GM19099 (cell line): ENCODE results near the gene INVS.

Experiments
- POLR2A ChIP-seq: IDR thresholded peaks from 3 replicates; pipeline ENCODE4 v1.6.1; 2011; ENCODE audit warnings: low read depth; ENCODE audit not compliant: insufficient read length; ENCODE audit errors: extremely low read depth

INVS gene

DNA sequence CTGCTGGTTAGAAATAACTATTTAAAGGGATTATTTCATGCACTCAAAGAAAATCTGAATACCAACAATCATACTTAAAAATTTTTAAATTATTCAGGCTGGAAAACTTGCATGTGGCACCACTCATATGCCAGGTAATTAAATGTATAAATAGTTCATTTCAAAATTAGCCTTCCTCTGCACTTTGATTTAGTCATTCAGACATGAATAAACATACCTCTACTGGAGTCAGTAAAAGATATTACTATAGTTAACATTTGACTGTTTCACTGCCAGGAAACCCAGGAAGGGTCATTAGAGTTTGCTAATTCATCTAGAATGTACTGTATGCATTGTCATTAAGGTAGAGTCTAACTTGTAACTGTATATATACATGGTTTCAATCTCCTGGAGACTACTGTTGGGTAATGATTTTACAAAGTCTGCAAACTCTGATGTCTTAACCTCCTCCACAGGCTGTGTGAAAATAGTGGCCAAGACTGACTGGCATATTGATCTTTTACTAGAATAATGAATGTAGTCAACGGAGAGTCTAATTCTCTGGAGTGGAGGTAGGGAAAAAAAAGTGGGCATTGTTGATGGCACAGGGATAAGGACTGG is 210.0 kb downstream of the INVS start:
- TF ChIP-seq POLR2A = no peak

DNA sequence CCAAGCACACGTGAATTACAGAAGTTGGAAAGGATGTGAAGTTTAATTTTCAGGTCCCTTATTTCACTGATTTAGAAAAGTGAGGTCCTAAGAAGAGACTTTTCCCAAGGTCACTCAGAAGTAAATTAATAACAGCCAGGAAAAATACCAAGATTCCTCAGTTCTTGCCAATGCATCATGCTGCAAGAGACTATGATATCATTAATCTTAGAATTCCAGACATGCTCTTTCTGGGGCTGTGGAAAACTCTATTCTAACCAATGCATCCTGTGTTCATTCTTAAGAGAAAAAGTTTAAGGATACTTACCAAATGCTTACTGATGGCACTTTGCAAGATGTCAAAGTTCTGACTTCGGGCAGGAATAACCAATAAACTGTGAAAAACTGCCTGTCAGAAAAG is 210.9 kb downstream of the INVS start:
- TF ChIP-seq POLR2A = no peak

DNA sequence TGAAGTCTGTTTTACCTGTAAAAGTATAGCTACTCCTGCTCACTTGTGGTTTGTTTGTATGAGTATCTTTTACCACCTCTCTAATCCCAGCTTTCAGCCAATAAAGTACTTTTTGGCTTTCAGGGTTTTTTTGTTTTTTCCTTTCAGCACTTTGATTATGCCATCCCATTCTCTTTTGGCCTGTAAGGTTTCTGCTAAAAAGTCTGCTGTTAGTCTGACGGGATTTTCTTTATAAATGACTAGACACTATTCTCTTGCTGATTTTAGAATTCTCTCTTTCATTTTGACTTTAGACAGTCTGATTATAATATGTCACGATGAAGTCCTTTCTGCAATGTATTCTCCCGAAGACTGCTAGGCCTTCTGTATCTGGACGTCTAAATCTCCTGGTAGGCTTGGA is 216.5 kb downstream of the INVS start:
- no peak for TF ChIP-seq POLR2A

DNA sequence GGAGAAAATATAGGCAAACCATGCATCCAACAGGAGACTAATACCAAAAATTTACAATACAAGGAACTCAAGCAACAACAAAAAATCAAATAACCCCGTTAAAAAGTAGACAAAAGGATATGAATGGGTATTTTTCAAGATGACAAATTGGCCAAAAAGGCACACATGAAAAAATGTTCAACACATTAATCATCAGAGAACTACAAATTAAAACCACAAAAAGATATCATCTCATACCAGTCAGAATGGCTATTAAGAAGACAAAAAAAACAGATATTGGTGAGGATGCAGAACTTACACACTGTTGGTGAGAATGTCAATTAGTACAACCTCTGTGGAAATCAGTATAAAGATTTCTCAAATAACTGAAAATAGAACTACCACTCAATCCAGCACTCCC is 218.7 kb downstream of the INVS start:
- no peak for TF ChIP-seq POLR2A

DNA sequence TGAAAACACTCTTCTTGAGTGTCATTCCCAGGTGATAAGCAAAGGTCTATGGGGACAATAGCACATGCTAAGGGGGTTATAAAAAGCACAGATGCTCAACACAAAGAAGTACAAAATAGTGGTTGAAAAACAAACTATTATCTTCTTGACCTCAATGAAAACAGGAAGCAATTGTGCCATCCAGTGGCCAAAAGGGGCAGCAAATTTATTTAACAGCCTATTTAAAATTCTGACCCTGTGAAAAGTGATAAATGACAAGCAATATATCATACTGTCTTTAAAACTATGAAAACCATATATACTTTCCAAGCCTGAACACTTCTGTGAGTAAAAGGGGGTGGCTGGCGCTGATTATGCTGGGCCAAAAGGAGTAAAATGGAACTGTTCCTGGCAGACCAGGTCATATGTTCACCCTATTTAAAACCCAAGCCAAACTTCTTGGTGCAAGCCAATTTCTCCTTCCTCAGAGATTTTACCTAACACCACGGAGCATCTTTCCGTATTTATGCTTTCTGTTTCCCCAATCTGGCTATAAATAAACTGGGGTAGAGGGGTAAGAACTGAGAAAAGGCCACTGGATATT is 224.0 kb downstream of the INVS start:
- TF ChIP-seq POLR2A = no peak

DNA sequence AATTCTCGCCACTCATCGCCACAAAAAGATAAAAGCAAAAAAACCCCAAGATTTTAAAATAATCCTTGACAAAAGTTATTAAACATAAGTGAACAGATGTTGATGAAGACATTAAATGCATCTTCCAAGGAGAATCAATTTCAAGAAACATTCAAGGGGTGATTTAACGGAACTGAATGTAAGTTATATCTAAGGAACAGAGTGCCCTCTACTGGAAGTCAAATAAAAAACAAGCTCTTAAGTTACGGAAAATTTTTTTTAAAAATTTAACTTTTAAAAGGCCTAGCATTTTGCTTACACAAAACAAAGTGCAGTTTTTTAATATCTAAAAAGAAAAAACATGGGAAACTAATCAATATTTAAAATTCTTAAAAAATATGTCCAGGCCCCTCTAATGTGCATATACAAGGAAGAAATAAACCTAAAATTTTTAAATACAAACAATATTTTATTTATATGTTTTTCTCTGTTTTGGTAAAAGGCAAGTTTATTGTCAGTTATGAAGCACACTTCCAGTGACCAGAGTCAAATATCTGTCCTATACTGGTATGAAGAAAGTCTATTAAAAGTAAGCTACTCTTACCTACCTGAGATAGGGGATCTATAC is 225.7 kb downstream of the INVS start:
- TF ChIP-seq POLR2A = no peak

DNA sequence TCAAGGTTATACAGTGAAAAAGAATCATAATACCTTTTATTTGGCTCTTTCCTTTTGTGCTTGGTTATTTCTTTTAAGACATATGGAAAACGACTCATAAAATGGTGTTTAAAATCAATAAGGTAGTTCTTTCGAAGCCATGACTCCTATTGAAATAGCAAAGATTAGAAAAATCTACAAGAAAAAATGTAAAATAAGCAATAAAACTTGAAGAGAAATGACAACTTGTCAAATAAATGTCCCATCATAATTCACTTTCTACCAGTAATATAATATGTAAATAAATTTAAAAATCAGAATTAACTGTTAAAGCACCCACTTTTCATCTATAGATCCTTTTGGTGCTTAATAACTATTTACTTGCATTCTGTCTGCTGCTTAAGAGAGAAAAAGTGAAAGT is 241.2 kb downstream of the INVS start:
- no peak for TF ChIP-seq POLR2A

DNA sequence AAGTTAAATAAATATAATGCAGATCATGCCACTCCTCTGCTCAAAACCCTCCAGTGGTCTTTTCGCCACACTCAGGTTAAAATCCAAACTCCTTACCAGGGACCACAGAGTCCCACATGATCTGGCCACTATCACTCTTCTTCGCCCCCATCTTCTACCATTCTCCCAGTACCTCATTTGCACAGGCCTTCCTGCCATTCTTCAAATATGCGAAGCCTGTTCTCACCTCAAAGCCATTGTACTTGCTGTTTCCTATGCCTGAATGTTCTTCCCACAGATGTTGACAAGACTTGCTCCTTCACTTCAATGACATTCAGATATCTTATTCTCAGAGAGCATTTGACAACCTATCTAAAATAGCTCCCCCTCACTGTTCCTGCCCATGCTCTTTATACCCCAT is 242.8 kb downstream of the INVS start:
- no peak for TF ChIP-seq POLR2A

DNA sequence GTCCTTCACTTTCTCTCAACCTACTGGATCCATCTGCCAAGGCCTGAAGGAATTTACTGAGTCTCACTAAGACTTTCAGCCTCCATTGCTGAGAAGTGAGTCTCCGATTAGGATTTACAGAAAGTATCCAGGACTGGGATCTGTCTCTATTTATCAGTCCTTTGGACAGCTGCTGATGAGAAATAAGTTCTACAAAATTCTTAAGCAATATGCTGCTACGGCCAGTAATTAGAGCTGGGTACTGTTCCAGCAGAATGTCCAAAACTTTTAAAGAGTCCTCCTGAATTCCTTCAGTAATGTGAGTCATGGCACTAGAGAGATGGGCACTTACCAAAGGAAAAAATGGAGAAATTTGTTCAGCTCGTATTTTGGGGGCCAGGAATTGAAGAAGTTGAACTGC is 247.8 kb downstream of the INVS start:
- no peak for TF ChIP-seq POLR2A

DNA sequence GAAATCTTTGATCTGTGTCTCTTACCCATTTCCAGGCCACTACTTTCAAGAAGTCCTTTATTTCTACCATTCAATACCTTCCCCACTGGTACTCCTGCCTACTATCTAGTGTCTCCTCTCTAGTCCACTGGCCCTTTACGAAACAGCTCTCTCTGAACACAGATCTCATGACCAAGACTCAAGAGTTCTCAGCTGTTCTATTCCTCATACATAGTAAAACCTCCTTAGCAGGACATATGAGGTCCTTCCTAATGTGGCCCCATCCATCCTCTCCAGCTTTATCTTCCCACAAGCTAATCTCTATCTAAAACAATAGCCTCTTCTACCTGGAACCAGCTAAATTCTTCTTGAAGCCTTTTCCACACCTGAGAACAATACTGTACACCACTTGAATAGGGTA is 251.1 kb downstream of the INVS start:
- no peak for TF ChIP-seq POLR2A
